Adrenal gland (tissue), 12 donors: Measurements from ENCODE around the gene CALB2. TPM values are rescaled to one million over a fixed set of nuclear protein-coding genes. Genes with fewer than 3 reads are reported as not detected.

ENCODE experiments used
- DNase-seq, 7 donors: peaks; one replicate each; pipeline ENCODE4 v3.0.0-alpha.2; 2019 to 2020
- H3K27ac ChIP-seq, 5 donors: fragments of 200-600 bp; sonication (generic) in 4 of 5; 1 replicate in 3 of 5; 2 replicates in 2 of 5; pipeline versions ENCODE4 v1.5.1 to v1.8.0; 2016 to 2020; ENCODE audit warnings: mild to moderate bottlenecking in 1 of 5
- H3K27me3 ChIP-seq: fragments of 200-600 bp; 2 replicates; pipeline ENCODE4 v1.8.0; 2021
- H3K36me3 ChIP-seq, 2 donors: fragments of 200-600 bp; replicated peaks in 1 of 2; 1 replicate in 1 of 2; 2 replicates in 1 of 2; pipeline versions ENCODE4 v1.5.1 to v1.8.0; 2018 to 2022
- H3K4me1 ChIP-seq, 2 donors: fragments of 200-600 bp; replicated peaks in 1 of 2; 1 replicate in 1 of 2; 2 replicates in 1 of 2; pipeline versions ENCODE4 v1.5.1 to v1.8.0; 2018 to 2021
- H3K4me3 ChIP-seq, 4 donors: fragments of 200-600 bp; sonication (generic) in 3 of 4; one replicate each; pipeline ENCODE4 v1.5.1; 2016 to 2018
- H3K9me3 ChIP-seq, 3 donors: fragments of 200-600 bp; sonication (generic) in 1 of 3; replicated peaks in 1 of 3; 1 replicate in 2 of 3; 2 replicates in 1 of 3; pipeline versions ENCODE4 v1.5.1 to v1.8.0; 2016 to 2021
- CTCF ChIP-seq, 6 experiments: fragments of 450-650 bp in 4 of 6; fragments of 200-600 bp in 2 of 6; sonication (generic) in 1 of 6; IDR thresholded peaks; 1 replicate in 5 of 6; 2 replicates in 1 of 6; pipeline versions ENCODE4 v1.5.1 to v1.8.0; 2016 to 2021; ENCODE audit warnings: antibody characterized with exemption in 6 of 6, mild to moderate bottlenecking in 2 of 6, moderate library complexity in 1 of 6
- POLR2A ChIP-seq, 2 donors: fragments of 450-650 bp; IDR thresholded peaks; one replicate each; pipeline ENCODE4 v1.6.1; 2017; ENCODE audit warnings: antibody characterized with exemption in 2 of 2, mild to moderate bottlenecking in 2 of 2, moderate library complexity in 1 of 2
- WGBS, 4 donors: extraction: QIAGEN DNeasy Blood & Tissue Kit in 2 of 4; methylation state at CpG; one replicate each; pipeline versions ENCODE4 v1.1.5 to v1.1.7; 2013 to 2017; 5-methylcytosine and 5-hydroxymethylcytosine counted together
- intact Hi-C, 2 donors: fragments of 100-400 bp; cut with DNase I; formaldehyde crosslinking; loops; one replicate each; pipeline versions ENCODE4 v1.14.1 to v1.15.0; 2022 to 2023
- polyA plus RNA-seq, 3 donors: library from polyadenylated mRNA; stranded (reverse); fragments of 200-250 nt in 2 of 3; fragments of 350-450 nt in 1 of 3; fragmentation: Illumina TruSeq in 1 of 3; extraction: RNeasy Lipid Tissue Mini Kit (QIAGEN cat#74804) in 1 of 3; gene quantifications; one replicate each; pipeline ENCODE4 v1.2.3, GENCODE V29; 2013 to 2014
- total RNA-seq, 9 donors: library from RNA; depleted of rRNA in 4 of 9; stranded (reverse); fragments of >200 nt in 4 of 9; fragments of 120-200 nt in 1 of 9; fragmentation: NEBNext Ultra II Directional in 1 of 9; extraction: Animal tissue kit (Norgen Biotek cat#: 25700) in 1 of 9; gene quantifications; one replicate each; pipeline versions ENCODE4 v1.1.0 to v1.2.4, GENCODE V29; 2013 to 2023
- donor health status: healthy with polysubstance abuse.
- donor health status: Bipolar disorder and iron deficiency.
- donor health status: DM: yes; HTN: yes; CAD: no.
- donor health status: DM: no; HTN: no; CAD: no.
- donor health status: DM: no; HTN: no; CAD: no.
- donor health status: DM: yes; HTN: yes; CAD: no.

The CALB2 gene
- total and polyA plus RNA-seq, 12 donors: 0.83 to 68.5 (median 33.0) TPM

- Histone ChIP-seq H3K36me3 (no peaks in the 10 kb centered on the region), H3K9me3 (no peaks in the 10 kb centered on the region), H3K27ac (no peak overlapping the region), H3K27me3 (peaks cover 4% of the 10 kb centered on the region), H3K4me1 (no peaks in the 10 kb centered on the region), H3K4me3 (no peak overlapping the region)
- DNase-seq: no peak
- intact Hi-C loops: no loop called here
- 64 to 83% (median 72%) methylated on average over 6 of the region's 6 CpGs for WGBS, 4 donors
- TF ChIP-seq POLR2A (IDR thresholded peaks at IDR 0.05) (no peak), CTCF (IDR thresholded peaks at IDR 0.05) (no peak)
These were observed 43.5 kb downstream of the CALB2 start for GRCh38 chr16:71402007-71402406.

GRCh38 chr16:71402674-71403073 lies 44.2 kb downstream of the CALB2 start:
- no peak overlapping the region for H3K27ac ChIP-seq
- no peak overlapping the region for H3K4me3 ChIP-seq
- TF ChIP-seq CTCF (IDR thresholded peaks at IDR 0.05): no peak
- no peak for TF ChIP-seq POLR2A (IDR thresholded peaks at IDR 0.05)
- no peaks in the 10 kb centered on the region for H3K4me1 ChIP-seq
- 72 to 87% (median 77%) methylated on average over 11 of the region's 11 CpGs for WGBS, 4 donors
- peaks cover under 1% of the 10 kb centered on the region for H3K27me3 ChIP-seq
- intact Hi-C loops: no loop called here
- no peaks in the 10 kb centered on the region for H3K9me3 ChIP-seq
- no peak for DNase-seq
- H3K36me3 ChIP-seq: no peaks in the 10 kb centered on the region

DNA sequence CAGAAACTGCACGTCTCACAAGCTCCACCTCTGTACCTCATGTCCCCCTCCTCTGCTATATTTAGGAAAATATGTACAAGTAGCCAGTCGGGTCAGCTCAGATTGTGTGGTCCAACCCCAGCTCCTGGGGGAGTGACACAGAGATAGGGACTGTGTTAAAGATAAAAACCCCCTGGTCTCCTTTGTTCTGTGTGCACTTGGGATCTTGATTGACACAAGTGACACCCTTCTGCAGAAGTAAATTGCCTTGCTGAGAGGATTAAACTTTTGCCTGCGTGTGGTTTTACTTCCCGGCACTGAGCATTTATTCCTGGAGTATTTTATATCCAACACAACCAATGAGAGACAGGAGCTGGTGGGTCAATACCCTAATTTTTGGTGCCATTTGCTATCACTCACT lies 45.8 kb downstream of the CALB2 start:
- intact Hi-C loops: no loop called here
- H3K4me1 ChIP-seq: no peaks in the 10 kb centered on the region
- WGBS, 4 donors: 75 to 81% (median 80%) methylated on average over 4 of the region's 4 CpGs
- no peaks in the 10 kb centered on the region for H3K9me3 ChIP-seq
- TF ChIP-seq CTCF (IDR thresholded peaks at IDR 0.05): no peak
- no peak for TF ChIP-seq POLR2A (IDR thresholded peaks at IDR 0.05)
- no peak overlapping the region for H3K27ac ChIP-seq
- no peak overlapping the region for H3K4me3 ChIP-seq
- H3K27me3 ChIP-seq: no peaks in the 10 kb centered on the region
- no peak for DNase-seq
- H3K36me3 ChIP-seq: no peaks in the 10 kb centered on the region

DNA sequence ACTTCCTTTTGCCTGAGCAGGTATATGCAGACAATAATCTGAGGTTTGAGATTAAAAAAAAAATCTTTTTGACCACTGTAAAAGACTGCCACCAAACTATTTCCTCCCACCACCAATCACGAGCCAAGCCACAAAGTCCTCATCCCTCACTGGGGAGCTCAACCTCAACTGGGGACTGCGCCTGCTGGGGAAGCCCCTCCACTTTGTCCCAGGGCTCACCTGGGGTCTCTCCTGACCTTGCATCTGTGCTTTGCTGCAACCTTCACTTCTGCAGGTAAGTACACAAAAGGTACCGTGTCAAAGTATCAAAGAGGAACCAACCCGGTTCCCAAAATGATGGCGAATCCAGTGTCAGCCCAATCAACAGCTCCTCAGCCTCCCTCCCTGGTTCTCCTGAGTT lies 47.8 kb downstream of the CALB2 start:
- Histone ChIP-seq H3K27ac (no peak overlapping the region), H3K36me3 (no peaks in the 10 kb centered on the region), H3K4me1 (no peaks in the 10 kb centered on the region), H3K27me3 (peaks cover 4% of the 10 kb centered on the region), H3K4me3 (no peak overlapping the region), H3K9me3 (no peaks in the 10 kb centered on the region)
- intact Hi-C loops: no loop called here
- DNase-seq: no peak
- 63 to 81% (median 79%) methylated on average over 4 to 5 of the region's 5 CpGs for WGBS, 4 donors
- TF ChIP-seq POLR2A (IDR thresholded peaks at IDR 0.05): no peak
- TF ChIP-seq CTCF (IDR thresholded peaks at IDR 0.05): no peak
